OCI-LY1 (cell line): Measurements from ENCODE around the gene FOXC2.

ENCODE experiments used
- CTCF ChIP-seq: fragments of 200-600 bp; sonication (generic), shearing (Covaris generic); IDR thresholded peaks from 2 replicates; pipeline ENCODE4 v1.5.1; 2017; ENCODE audit warnings: mild to moderate bottlenecking, antibody characterized with exemption, low read length, moderate library complexity, mixed read lengths
- EZH2 ChIP-seq: fragments of 200-600 bp; sonication (generic), shearing (Covaris generic); IDR thresholded peaks from 2 replicates; pipeline ENCODE4 v1.8.0; 2017; ENCODE audit warnings: borderline replicate concordance, mixed run types, mild to moderate bottlenecking, antibody characterized with exemption, low read length, moderate library complexity, mixed read lengths

- TF ChIP-seq CTCF (no peak), EZH2 (no peak)
Measured at GRCh38 chr16:86580063-86580790, 13.6 kb downstream of the FOXC2 start.
